Mesenchymal stem cell (in vitro differentiated cells and primary cell): ENCODE results near the gene RTN4RL2.
A peak's percentile ranks its signal among the peaks of the same experiment; 100 is the strongest.

Source experiments
- DNase-seq: peaks from one replicate; pipeline ENCODE4 v3.0.0-alpha.2; 2013
- H2AFZ ChIP-seq: one replicate; pipeline ENCODE4 v1.6.1; 2013; ENCODE audit warnings: low read depth, mild to moderate bottlenecking, control low read depth, inconsistent platforms, low read length, moderate library complexity
- H2AK5ac ChIP-seq: 2 replicates; pipeline ENCODE4 v1.6.1; 2013; ENCODE audit warnings: low read length, moderate library complexity, mild to moderate bottlenecking, inconsistent platforms; ENCODE audit not compliant: severe bottlenecking
- H2BK120ac ChIP-seq: one replicate; pipeline ENCODE4 v1.6.1; 2013; ENCODE audit warnings: low read depth, mild to moderate bottlenecking, inconsistent platforms, low read length, moderate library complexity
- H2BK12ac ChIP-seq, 2 experiments: one replicate each; pipeline ENCODE4 v1.6.1; 2013; ENCODE audit warnings: inconsistent platforms in 2 of 2, low read length in 2 of 2, mild to moderate bottlenecking in 2 of 2, moderate library complexity in 2 of 2, control low read depth in 1 of 2
- H2BK15ac ChIP-seq: one replicate; pipeline ENCODE4 v1.6.1; 2013; ENCODE audit warnings: mild to moderate bottlenecking, low read depth, inconsistent platforms; ENCODE audit not compliant: poor library complexity, severe bottlenecking
- H2BK5ac ChIP-seq: 2 replicates; pipeline ENCODE4 v1.6.1; 2013; ENCODE audit warnings: low read depth, mild to moderate bottlenecking, low read length, control low read depth, inconsistent platforms; ENCODE audit not compliant: poor library complexity, severe bottlenecking
- H3K14ac ChIP-seq, 2 experiments: one replicate each; pipeline ENCODE4 v1.6.1; 2013; ENCODE audit warnings: inconsistent platforms in 2 of 2, low read length in 2 of 2, control low read depth in 1 of 2, mild to moderate bottlenecking in 1 of 2, moderate library complexity in 1 of 2
- H3K18ac ChIP-seq, 2 experiments: one replicate each; pipeline ENCODE4 v1.6.1; 2013; ENCODE audit warnings: inconsistent platforms in 2 of 2, low read length in 2 of 2, control low read depth in 1 of 2, low read depth in 1 of 2, mild to moderate bottlenecking in 1 of 2
- H3K23ac ChIP-seq, 2 experiments: one replicate each; pipeline ENCODE4 v1.6.1; 2013; ENCODE audit warnings: inconsistent platforms in 2 of 2, low read length in 2 of 2, mild to moderate bottlenecking in 2 of 2, moderate library complexity in 2 of 2, control low read depth in 1 of 2
- H3K27ac ChIP-seq: 2 replicates; pipeline ENCODE4 v1.5.1; 2013; ENCODE audit warnings: mild to moderate bottlenecking, moderate library complexity, low read length, control low read depth, inconsistent platforms; ENCODE audit not compliant: poor library complexity, severe bottlenecking
- H3K27me3 ChIP-seq, 2 experiments: 2 replicates each; pipeline versions ENCODE4 v1.6.1 to v1.7.0; 2013; ENCODE audit warnings: low read length in 2 of 2, mild to moderate bottlenecking in 2 of 2, moderate library complexity in 2 of 2, control low read depth in 1 of 2, inconsistent platforms in 1 of 2; ENCODE audit not compliant: control insufficient read depth in 1 of 2, insufficient read depth in 1 of 2
- H3K36me3 ChIP-seq, 2 experiments: 2 replicates each; pipeline versions ENCODE4 v1.6.1 to v1.7.0; 2013; ENCODE audit warnings: low read length in 2 of 2, control low read depth in 1 of 2, inconsistent platforms in 1 of 2, low read depth in 1 of 2, mild to moderate bottlenecking in 1 of 2; ENCODE audit not compliant: insufficient read depth in 2 of 2, control insufficient read depth in 1 of 2
- H3K4ac ChIP-seq, 2 experiments: one replicate each; pipeline ENCODE4 v1.6.1; 2013; ENCODE audit warnings: inconsistent platforms in 2 of 2, low read length in 2 of 2, mild to moderate bottlenecking in 2 of 2, moderate library complexity in 2 of 2, control low read depth in 1 of 2, low read depth in 1 of 2
- H3K4me1 ChIP-seq: 2 replicates; pipeline ENCODE4 v1.6.1; 2013; ENCODE audit warnings: low read depth, low read length, control low read depth; ENCODE audit not compliant: control insufficient read depth, insufficient read depth
- H3K4me2 ChIP-seq: 2 replicates; pipeline ENCODE4 v1.6.1; 2013; ENCODE audit warnings: low read length, mild to moderate bottlenecking, inconsistent platforms; ENCODE audit not compliant: poor library complexity, severe bottlenecking
- H3K4me3 ChIP-seq, 2 experiments: 2 replicates each; pipeline versions ENCODE4 v1.5.1 to v1.7.0; 2013; ENCODE audit warnings: low read length in 2 of 2, mild to moderate bottlenecking in 2 of 2, control low read depth in 1 of 2, low read depth in 1 of 2; ENCODE audit not compliant: insufficient read depth in 1 of 2
- H3K79me1 ChIP-seq: replicated peaks from 2 replicates; pipeline ENCODE4 v1.6.1; 2013; ENCODE audit warnings: mild to moderate bottlenecking, control low read depth, low read length, inconsistent platforms; ENCODE audit not compliant: poor library complexity, severe bottlenecking
- H3K9ac ChIP-seq: 2 replicates; pipeline ENCODE4 v1.7.0; 2013; ENCODE audit warnings: mild to moderate bottlenecking, low read length, moderate library complexity
- H3K9me3 ChIP-seq: 2 replicates; pipeline ENCODE4 v1.7.0; 2013; ENCODE audit warnings: mild to moderate bottlenecking, low read length; ENCODE audit not compliant: control insufficient read depth
- H4K8ac ChIP-seq: one replicate; pipeline ENCODE4 v1.6.1; 2013; ENCODE audit warnings: inconsistent platforms, mild to moderate bottlenecking, low read length, moderate library complexity
- H4K91ac ChIP-seq: one replicate; pipeline ENCODE4 v1.6.1; 2013; ENCODE audit warnings: mild to moderate bottlenecking, low read length, inconsistent platforms
- WGBS: methylation state at CpG from one replicate; pipeline ENCODE4 v1.1.7; 2013; ENCODE audit warnings: mixed read lengths; 5-methylcytosine and 5-hydroxymethylcytosine counted together

Gene RTN4RL2

GRCh38 chr11:57460758-57461749, 726 bp downstream of the RTN4RL2 start:
- no peak overlapping the region for H2BK5ac ChIP-seq
- H3K9ac ChIP-seq: peak overlapping the region; percentile 60
- peak overlapping the region; percentile 57 for H3K4me2 ChIP-seq
- H3K27ac ChIP-seq: no peak overlapping the region
- H3K4ac ChIP-seq: no peak overlapping the region
- peak overlapping the region in 1 of 2 experiments; percentile 40 for H3K23ac ChIP-seq
- H3K4me3 ChIP-seq: peak overlapping the region in 1 of 2 experiments; percentile 80
- H4K91ac ChIP-seq: no peak overlapping the region
- no peak overlapping the region for H2BK120ac ChIP-seq
- H2AK5ac ChIP-seq: no peak overlapping the region
- peak overlapping the region; percentile 19 for H2BK15ac ChIP-seq
- H2AFZ ChIP-seq: no peak overlapping the region
- H3K9me3 ChIP-seq: no peaks in the 10 kb centered on the region
- no peaks in the 10 kb centered on the region for H3K36me3 ChIP-seq
- H2BK12ac ChIP-seq: no peak overlapping the region
- H3K18ac ChIP-seq: no peak overlapping the region
- peaks cover 15 to 87% of the 10 kb centered on the region in 2 experiments for H3K27me3 ChIP-seq
- WGBS: 6% methylated on average over 37 of the region's 50 CpGs
- no peaks in the 10 kb centered on the region for H3K79me1 ChIP-seq
- DNase-seq: no peak
- H3K4me1 ChIP-seq: peaks cover 23% of the 10 kb centered on the region
- H3K14ac ChIP-seq: no peak overlapping the region
- H4K8ac ChIP-seq: peak overlapping the region; percentile 16

GRCh38 chr11:57461841-57462489, 1.6 kb downstream of the RTN4RL2 start:
- Histone ChIP-seq H3K23ac (no peak overlapping the region), H2BK5ac (no peak overlapping the region), H3K27me3 (peaks cover 15 to 82% of the 10 kb centered on the region in 2 experiments), H4K91ac (peak overlapping the region; percentile 31), H3K4me3 (peak overlapping the region in 1 of 2 experiments; percentile 80), H3K18ac (no peak overlapping the region), H3K4me1 (peaks cover 23% of the 10 kb centered on the region), H4K8ac (no peak overlapping the region), H3K79me1 (no peaks in the 10 kb centered on the region), H3K36me3 (no peaks in the 10 kb centered on the region), H3K4ac (no peak overlapping the region), H2BK12ac (no peak overlapping the region), H2BK15ac (no peak overlapping the region), H3K9ac (peak overlapping the region; percentile 22), H2BK120ac (no peak overlapping the region), H3K14ac (no peak overlapping the region), H2AFZ (no peak overlapping the region), H2AK5ac (no peak overlapping the region), H3K27ac (no peak overlapping the region), H3K9me3 (no peaks in the 10 kb centered on the region), H3K4me2 (no peak overlapping the region)
- no peak for DNase-seq
- 67% methylated on average over 13 of the region's 16 CpGs for WGBS

GRCh38 chr11:57462597-57462996, 2.3 kb downstream of the RTN4RL2 start:
- Histone ChIP-seq H4K8ac (no peak overlapping the region), H3K9me3 (no peaks in the 10 kb centered on the region), H3K27me3 (peaks cover 15 to 83% of the 10 kb centered on the region in 2 experiments), H3K23ac (no peak overlapping the region), H3K4ac (no peak overlapping the region), H3K36me3 (no peaks in the 10 kb centered on the region), H3K9ac (no peak overlapping the region), H2BK120ac (no peak overlapping the region), H2AK5ac (no peak overlapping the region), H2AFZ (no peak overlapping the region), H3K79me1 (no peaks in the 10 kb centered on the region), H3K14ac (no peak overlapping the region), H2BK5ac (no peak overlapping the region), H2BK15ac (no peak overlapping the region), H3K4me2 (no peak overlapping the region), H2BK12ac (no peak overlapping the region), H3K18ac (no peak overlapping the region), H3K4me1 (peaks cover 23% of the 10 kb centered on the region), H4K91ac (no peak overlapping the region), H3K27ac (no peak overlapping the region), H3K4me3 (no peak overlapping the region)
- 78% methylated on average over 2 of the region's 3 CpGs for WGBS
- no peak for DNase-seq
